MCF 10A (cell line): Measurements from ENCODE around the gene EDAR. TPM values are rescaled to one million over a fixed set of nuclear protein-coding genes. Genes with fewer than 3 reads are reported as not detected.

ENCODE experiments used
- BruUV-seq: library from RNA; stranded (reverse); fragments of 400-500 nt; replicated peaks from 2 replicates; lab custom pipeline; 2021; lab: Mats Ljungman, UMichigan
- CTCF ChIA-PET: fragments of 300-600 bp; sonication (Branson Sonifier 250); formaldehyde crosslinking; extraction: SDS; loops from one replicate; lab custom pipeline; 2021; ENCODE audit warnings: antibody characterized with exemption, inconsistent platforms; lab: Yijun Ruan, JAX
- POLR2A ChIA-PET: fragments of 300-600, 350-650 bp; sonication (Branson Sonifier 250); formaldehyde crosslinking; extraction: SDS; loops from one replicate; lab custom pipeline; 2020; ENCODE audit warnings: antibody characterized with exemption, inconsistent platforms; lab: Yijun Ruan, JAX
- DNase-seq: peaks from one replicate; pipeline ENCODE4 v3.0.0-alpha.2; 2018; ENCODE audit not compliant: unreplicated experiment
- H3K27ac Mint-ChIP-seq: one replicate; pipeline ENCODE4 v1.8.0; 2022; ENCODE audit warnings: mild to moderate bottlenecking, low read depth, mixed read lengths; ENCODE audit not compliant: unreplicated experiment
- H3K27me3 Mint-ChIP-seq: one replicate; pipeline ENCODE4 v1.8.0; 2022; ENCODE audit warnings: mixed read lengths; ENCODE audit not compliant: insufficient read depth, unreplicated experiment
- H3K36me3 Mint-ChIP-seq: one replicate; pipeline ENCODE4 v1.8.0; 2022; ENCODE audit warnings: mild to moderate bottlenecking, moderate library complexity, mixed read lengths; ENCODE audit not compliant: insufficient read depth, unreplicated experiment
- H3K4me1 Mint-ChIP-seq: one replicate; pipeline ENCODE4 v1.8.0; 2022; ENCODE audit warnings: mixed read lengths; ENCODE audit not compliant: insufficient read depth, unreplicated experiment
- H3K4me3 Mint-ChIP-seq: one replicate; pipeline ENCODE4 v1.8.0; 2022; ENCODE audit warnings: mild to moderate bottlenecking, moderate library complexity, mixed read lengths; ENCODE audit not compliant: unreplicated experiment
- H3K9me3 Mint-ChIP-seq: one replicate; pipeline ENCODE4 v1.8.0; 2022; ENCODE audit warnings: mixed read lengths; ENCODE audit not compliant: unreplicated experiment
- intact Hi-C: fragments of 100-400 bp; cut with micrococcal nuclease; formaldehyde crosslinking; loops from 2 replicates; pipeline ENCODE4 v1.14.1; 2022
- total RNA-seq: library from RNA; stranded (reverse); gene quantifications from 2 replicates; pipeline ENCODE4 v1.2.3, GENCODE V29; 2022
- TF ChIP-seq, protein P1 (sequence below): fragments of 200-600 bp; IDR thresholded peaks from one replicate; pipeline ENCODE4 v1.8.0; 2022; ENCODE audit warnings: antibody characterized with exemption, mild to moderate bottlenecking; ENCODE audit not compliant: unreplicated experiment

The EDAR gene
- total RNA-seq, 1 experiment from 2014 or later, result 0.14 TPM

DNA sequence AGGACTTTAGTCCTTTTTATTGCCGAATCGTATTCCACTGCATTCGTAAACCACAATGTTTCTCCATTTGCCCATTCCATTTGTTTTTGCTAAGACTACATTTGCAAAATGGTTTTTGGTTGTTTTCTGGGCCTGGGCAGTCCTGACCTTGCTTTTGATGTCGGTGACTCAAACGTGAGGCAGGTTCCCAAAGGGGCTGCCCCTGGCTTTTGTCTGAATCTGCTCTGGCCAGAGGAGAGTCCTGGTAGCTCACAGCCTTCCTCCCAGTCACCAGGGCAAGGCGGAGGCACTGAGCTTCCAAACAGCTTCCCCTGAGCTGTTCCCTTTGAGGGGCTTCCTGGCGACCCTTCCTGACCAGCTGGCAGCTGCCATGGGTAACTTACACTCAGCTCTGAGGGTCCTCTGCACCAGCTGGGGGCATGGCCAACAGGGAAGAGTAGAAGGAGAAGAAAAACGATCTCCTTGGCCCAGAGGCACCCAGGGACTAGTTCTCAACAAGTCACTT is 47.8 kb downstream of the EDAR start:
- ChIA-PET CTCF (interaction anchor here (0.7 kb wide), 1 partner anchor 47 kb away, joined by 4 read pairs; no protein-coding TSS in a partner anchor), POLR2A (no interaction called here)
- TF ChIP-seq, protein P1, sequence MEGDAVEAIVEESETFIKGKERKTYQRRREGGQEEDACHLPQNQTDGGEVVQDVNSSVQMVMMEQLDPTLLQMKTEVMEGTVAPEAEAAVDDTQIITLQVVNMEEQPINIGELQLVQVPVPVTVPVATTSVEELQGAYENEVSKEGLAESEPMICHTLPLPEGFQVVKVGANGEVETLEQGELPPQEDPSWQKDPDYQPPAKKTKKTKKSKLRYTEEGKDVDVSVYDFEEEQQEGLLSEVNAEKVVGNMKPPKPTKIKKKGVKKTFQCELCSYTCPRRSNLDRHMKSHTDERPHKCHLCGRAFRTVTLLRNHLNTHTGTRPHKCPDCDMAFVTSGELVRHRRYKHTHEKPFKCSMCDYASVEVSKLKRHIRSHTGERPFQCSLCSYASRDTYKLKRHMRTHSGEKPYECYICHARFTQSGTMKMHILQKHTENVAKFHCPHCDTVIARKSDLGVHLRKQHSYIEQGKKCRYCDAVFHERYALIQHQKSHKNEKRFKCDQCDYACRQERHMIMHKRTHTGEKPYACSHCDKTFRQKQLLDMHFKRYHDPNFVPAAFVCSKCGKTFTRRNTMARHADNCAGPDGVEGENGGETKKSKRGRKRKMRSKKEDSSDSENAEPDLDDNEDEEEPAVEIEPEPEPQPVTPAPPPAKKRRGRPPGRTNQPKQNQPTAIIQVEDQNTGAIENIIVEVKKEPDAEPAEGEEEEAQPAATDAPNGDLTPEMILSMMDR, result no peak
- no peaks in the 10 kb centered on the region for H3K27me3 Mint-ChIP-seq
- no peak overlapping the region for H3K4me3 Mint-ChIP-seq
- no peaks in the 10 kb centered on the region for H3K4me1 Mint-ChIP-seq
- H3K36me3 Mint-ChIP-seq, result no peaks in the 10 kb centered on the region
- no peak overlapping the region for H3K27ac Mint-ChIP-seq
- no TSS peak for BruUV-seq
- no peak for DNase-seq
- H3K9me3 Mint-ChIP-seq, result peaks cover 2% of the 10 kb centered on the region
- intact Hi-C loops, result no loop called here

- H3K4me1 Mint-ChIP-seq, result no peaks in the 10 kb centered on the region
Measured at GRCh38 chr2:108940156-108940555, 48.9 kb downstream of the EDAR start.

DNA sequence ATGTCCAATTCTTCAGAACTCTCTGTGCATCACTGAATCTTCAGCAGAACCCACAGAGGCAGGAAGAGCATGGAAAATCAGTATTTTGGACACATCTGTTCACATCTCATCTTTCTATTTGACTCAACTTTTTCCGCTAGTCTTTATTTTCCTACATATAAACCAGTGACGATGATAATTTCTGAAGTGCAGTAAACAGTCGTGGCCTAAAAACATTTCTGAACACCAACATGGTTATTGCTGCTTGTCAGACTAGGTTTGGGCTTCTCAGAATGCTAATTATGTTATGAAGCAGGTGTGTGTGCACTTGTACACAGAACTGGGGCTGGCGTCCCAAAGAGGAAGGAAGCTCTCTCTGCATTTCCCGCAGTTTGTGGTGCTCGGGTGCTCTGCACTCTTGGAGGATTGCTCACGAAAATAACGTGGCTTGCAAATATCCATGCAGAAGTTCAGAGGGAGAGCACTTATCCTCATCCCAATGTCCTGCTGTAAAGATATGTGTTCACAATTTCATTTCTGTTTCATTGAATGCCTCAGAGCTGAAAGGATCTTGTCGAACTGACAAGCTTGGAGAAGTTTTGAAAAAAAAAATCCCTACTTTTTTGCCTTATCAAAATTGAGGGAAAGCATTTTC is 50.8 kb downstream of the EDAR start:
- intact Hi-C loops, result no loop called here
- TF ChIP-seq, protein P1, result no peak
- peaks cover 8% of the 10 kb centered on the region for H3K4me1 Mint-ChIP-seq
- BruUV-seq, result no TSS peak
- no peak overlapping the region for H3K27ac Mint-ChIP-seq
- POLR2A ChIA-PET, result no interaction called here
- H3K4me3 Mint-ChIP-seq, result no peak overlapping the region
- H3K9me3 Mint-ChIP-seq, result no peaks in the 10 kb centered on the region
- no peaks in the 10 kb centered on the region for H3K36me3 Mint-ChIP-seq
- H3K27me3 Mint-ChIP-seq, result no peaks in the 10 kb centered on the region
- CTCF ChIA-PET, result no interaction called here
- no peak for DNase-seq

More at GRCh38 chr2:108940156-108940555, 48.9 kb downstream of the EDAR start:
- ChIA-PET CTCF (interaction anchor here (0.5 to 1.4 kb wide), 2 partner anchors 12 to 53 kb away, joined by 3 read pairs; no protein-coding TSS in a partner anchor), POLR2A (no interaction called here)
- intact Hi-C loops, result no loop called here
- no peak for DNase-seq
- no peaks in the 10 kb centered on the region for H3K9me3 Mint-ChIP-seq
- no peaks in the 10 kb centered on the region for H3K36me3 Mint-ChIP-seq
- H3K27ac Mint-ChIP-seq, result no peak overlapping the region
- H3K4me3 Mint-ChIP-seq, result no peak overlapping the region
- H3K27me3 Mint-ChIP-seq, result no peaks in the 10 kb centered on the region
- no TSS peak for BruUV-seq
- TF ChIP-seq, protein P1, result no peak

- intact Hi-C loops, result no loop called here
- POLR2A ChIA-PET, result no interaction called here
- Mint-ChIP-seq H3K36me3 (no peaks in the 10 kb centered on the region), H3K9me3 (no peaks in the 10 kb centered on the region), H3K4me3 (no peak overlapping the region), H3K27ac (no peak overlapping the region), H3K27me3 (no peaks in the 10 kb centered on the region), H3K4me1 (peaks cover 12% of the 10 kb centered on the region)
- TF ChIP-seq, protein P1, result no peak
- no peak for DNase-seq
- CTCF ChIA-PET, result no interaction called here
- BruUV-seq, result no TSS peak
Measured at GRCh38 chr2:108937367-108938017, 51.5 kb downstream of the EDAR start.
